GM19099 (cell line): ENCODE data around the gene EMP1.

ENCODE experiments used
- POLR2A ChIP-seq: IDR thresholded peaks from 3 replicates; pipeline ENCODE4 v1.6.1; 2011; ENCODE audit warnings: low read depth; ENCODE audit not compliant: insufficient read length; ENCODE audit errors: extremely low read depth

Gene EMP1

DNA sequence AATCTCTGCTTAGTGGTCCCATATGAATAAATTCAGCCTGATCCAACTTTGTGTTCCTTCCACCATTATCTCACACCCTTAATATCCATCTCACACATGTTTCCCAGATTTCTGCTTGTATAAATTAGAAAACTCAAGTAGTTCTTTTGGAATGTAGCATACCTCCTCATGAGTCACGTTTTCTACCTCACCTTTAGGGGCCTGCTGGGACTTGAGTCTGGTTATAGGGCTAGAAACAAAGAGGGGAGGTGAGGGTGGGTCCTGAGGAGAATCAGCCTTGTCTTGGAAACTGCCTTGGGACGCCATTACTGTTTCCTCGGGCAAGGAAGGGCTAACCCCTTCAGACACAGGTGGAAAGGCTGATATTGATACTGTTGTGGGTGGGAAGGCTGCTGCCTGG, 51.1 kb downstream of the EMP1 start:
- no peak for TF ChIP-seq POLR2A

DNA sequence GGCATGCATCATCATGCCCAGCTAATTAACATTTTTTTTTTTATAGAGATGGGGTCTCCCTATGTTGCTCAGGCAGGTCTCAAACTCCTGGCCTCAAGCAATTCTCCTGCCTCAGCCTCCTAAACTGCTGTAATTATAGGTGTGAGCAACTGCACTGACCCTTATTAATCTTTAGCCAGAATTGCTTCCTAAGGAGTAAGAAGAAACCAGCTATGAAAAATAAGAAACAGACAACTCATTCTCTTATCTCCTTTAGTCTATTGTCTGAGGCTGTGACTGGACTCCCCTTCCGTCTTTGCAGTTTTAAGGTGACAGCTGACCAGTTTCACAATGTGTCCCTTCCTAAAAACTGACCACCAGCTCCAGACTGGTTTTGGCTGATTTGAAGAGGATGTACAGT, 52.4 kb downstream of the EMP1 start:
- no peak for TF ChIP-seq POLR2A

DNA sequence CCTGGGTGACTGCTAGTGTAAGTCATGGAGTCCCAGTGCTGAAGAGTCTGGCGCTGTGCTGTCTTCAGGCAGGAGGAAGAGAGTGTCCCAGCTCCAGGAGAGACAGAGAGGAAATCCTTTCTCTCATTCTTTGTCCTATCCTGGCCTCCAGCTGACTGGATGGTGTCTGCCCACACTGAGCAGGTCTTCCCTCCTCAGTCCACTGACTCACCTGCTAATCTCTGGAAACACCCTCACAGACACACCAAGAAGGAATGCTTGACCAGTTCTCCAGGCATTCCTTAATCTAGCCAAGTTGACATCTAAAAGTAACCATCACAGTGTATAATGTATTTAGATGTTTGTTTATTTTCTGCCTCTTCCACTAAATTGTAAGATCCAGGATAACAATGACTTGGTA, 53.9 kb downstream of the EMP1 start:
- no peak for TF ChIP-seq POLR2A

DNA sequence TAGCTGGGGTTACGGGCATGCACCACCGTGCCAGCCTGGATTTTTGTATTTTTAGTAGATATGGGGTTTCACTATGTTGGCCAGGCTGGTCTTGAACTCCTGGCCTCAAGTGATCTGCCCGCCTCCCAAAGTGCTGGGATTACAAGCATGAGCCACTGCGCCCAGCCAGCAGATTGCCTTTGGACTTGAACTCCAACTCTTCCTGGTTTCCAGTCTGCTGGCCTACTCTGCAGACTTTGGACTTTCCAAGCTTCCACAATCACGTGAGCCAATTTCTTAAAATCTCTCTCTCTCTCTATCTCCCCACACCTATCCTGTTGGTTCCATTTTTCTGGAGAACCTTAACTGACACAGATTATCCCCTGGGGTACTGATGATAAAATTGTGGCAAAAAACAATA, 55.0 kb downstream of the EMP1 start:
- no peak for TF ChIP-seq POLR2A

DNA sequence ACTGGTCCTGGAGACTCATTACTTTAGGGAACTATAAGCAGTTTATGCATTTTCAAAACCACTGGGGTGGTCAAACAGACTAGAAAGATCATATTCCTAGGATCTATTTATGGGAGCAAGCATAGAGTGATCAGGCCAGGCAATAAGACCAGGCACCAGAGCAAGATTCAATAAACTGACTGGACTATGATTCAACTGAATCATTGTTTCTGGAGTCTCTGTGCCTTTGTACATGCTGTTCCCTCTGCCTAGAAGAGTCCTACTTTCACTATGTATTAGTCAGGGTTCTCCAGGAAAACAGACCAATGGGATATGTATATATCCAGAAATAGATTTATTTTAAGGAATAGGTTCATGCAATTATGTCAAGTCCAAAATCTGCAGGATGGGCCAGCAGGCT, 55.5 kb downstream of the EMP1 start:
- TF ChIP-seq POLR2A: no peak

DNA sequence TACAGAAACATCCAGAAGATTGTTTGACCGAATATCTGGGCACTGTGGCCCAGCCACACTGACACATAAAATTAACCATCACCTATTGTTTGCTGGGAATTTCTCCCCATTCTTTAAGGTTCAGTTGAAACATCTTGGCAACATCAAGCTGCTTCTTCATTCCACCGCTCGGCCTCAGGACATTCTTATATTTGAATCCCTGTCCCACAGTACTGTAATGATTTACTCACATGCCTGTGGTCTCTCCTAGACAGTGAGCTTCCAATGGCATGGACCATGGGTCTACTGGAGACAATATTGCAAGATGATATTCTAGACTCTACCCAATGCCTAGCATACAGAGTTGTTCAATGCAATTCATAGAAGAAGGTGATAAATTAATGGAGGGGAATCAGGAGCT, 56.1 kb downstream of the EMP1 start:
- TF ChIP-seq POLR2A: no peak

DNA sequence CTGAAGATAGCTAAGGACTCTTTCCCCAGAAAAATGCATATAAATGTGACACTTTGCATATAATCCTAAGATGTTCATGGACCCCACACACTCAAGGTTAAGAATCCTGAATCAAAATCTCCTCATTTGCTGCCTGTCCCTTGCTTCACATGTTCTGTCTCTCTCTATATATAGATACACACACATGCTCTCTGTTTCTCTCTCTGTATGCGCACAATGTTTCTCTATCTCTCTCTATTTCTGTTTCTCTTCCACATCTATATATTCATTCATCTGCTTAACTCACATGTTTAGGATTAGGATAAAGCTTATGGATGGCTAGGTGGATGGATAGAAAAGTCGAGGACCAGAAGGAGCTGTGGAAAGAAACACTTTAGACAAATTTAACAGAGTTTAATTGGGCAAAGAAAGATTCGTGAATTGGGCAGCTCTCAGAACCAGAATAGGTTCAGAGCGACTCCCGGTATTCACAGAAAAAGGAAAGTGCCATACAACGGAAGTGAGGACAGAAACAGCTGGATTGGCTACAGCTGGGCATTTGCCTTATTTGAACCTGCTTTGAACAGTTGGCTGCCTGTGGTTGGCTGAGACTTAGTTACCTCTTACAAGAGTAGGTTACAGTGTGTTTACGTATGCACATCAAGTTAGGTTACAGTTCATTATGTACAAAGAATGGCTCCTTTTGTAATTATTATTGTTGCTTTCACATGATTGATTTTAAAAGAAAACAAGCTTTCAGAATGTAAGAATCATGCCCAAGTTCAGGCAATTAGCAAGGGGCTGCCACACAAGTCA, 57.6 kb downstream of the EMP1 start:
- TF ChIP-seq POLR2A: no peak

DNA sequence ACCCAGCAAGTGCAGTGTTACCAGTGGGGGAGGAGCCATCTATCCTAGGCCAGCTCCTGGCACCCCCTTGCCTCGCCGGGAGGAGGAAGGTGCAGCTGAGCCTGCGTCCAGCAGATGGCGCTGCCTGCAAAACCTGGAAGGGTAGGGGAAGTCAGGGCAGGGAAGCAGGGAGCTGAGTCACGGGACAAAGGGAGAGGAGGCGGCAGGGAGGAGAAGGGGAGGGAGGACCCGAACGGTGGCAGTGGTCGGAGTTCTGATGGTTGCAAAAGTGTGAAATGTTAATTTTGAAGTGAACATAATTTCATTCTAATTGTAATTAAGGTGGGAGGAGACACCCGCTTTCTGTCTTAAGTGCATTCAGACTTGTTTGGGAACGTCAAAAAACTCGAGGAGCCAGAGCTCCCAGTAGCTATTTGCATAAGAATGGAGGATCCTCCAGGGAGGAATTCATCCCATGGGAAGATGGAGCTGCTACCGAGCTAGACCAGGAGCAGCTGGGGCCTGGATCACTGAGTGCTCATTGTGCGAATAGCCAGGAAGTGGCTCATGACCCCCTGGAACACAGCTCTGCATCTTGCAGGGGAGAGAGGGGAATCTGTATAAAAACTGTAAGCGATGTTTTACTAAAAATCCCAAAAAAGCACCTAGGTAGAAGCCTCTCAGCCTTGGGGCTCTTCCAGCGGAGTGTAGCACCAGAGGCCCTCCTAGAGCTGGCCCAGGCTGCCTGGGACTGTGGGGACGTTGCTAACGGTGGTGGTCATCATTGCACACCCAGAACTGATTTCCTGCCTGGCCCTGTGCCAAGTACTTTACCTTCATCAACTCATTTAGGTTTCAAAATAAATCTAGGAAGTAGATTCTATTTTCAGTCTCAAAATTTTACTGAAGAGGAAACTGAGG, 59.5 kb downstream of the EMP1 start:
- no peak for TF ChIP-seq POLR2A

DNA sequence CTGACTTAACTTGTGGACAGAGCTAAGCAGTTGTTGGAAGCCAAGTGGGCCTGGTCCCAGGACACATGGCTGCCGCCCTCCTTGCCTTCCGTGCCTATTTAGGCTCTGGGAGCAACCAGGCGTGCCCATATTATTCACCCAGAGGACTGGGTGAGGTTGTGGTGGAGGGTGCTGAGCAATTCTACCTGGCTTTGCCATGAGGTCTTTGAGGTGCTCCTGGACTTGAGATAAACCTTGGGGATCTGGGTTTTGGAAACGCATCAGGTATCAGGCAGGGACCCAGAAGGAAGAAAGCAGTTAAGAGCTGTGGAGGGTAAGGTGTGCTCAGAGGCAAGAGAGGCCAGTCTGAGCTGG, 60.1 kb downstream of the EMP1 start:
- TF ChIP-seq POLR2A: no peak

DNA sequence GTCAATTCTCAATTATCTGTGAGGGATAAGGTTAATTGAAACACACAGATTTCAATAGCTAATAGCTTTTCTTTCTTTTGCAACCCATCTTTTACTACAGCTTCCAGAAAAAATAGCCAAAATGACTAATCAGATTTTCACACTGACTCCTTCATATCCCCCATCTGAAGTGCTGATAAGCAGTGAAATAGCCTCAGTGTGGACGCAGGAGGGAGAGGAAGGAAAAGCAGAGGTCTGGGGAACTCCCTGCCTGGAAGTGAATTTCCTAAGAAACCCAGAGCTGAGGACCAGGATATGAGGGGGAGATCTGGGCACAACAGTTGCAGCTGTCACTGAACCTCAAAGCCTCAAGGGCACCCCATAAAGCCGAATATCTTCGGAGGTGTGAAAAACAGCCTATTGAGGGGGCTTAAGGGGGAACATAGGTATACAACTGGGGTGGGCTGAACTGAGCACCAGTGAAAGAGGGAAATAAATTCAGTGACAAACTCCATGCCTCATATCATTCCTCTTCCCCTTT, 60.9 kb downstream of the EMP1 start:
- no peak for TF ChIP-seq POLR2A

DNA sequence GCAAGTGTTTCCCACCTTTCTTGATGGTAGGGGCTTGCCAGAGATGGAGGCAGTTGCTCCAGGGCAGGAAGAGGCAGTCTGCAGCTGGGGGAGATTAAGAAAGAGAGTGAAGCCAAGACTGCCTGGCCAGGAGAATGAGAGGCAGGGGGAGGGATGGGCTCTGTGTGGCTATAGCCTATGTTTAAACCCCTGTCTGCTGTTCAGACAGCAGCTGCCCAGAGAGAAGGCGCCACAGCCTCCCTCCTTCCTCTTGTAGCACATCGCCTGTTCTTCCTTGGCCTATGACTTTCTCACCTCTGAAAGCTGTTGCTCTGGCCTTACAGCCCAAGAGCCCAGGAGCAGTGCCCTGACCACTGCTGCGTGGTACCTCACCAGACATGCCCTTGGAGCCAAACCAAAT, 61.7 kb downstream of the EMP1 start:
- TF ChIP-seq POLR2A: no peak

DNA sequence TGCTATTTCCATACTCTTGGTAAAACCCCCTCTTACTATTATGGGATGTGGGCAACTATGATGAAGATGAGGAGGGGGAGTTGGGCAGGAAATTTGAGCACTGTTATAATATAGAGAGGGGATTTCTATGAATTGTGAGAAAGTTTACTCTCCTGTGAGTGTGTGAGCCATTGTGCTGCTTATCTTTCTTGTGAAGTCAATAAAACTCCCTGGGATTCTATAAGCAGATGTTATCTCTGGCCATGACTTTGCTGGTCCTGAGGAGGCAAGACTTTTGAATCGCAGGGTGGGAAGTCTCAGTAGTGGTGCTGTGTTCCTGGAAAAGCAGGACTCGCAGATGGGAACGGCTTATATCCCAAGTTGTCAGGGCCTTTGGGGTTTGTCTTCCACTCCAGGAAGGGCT, 62.2 kb downstream of the EMP1 start:
- no peak for TF ChIP-seq POLR2A

DNA sequence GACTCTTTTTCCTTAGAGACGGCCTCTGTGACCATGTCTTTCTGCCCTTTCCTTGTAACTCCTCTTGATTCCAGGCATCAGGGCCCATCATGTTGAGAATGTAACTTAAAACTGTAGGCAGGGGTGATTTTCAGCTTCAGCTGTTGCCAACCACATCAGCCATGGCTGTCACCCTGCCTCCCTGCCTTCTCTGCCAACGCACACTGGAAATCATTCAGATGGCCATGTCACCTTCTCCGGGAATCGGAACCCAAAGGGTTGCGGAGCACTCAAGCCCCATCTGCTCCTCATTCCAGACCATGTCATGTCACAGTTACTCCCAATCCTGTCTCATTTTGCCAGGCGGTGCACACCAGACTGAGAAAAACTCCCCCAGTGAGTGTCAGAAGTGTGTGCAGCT, 72.1 kb downstream of the EMP1 start:
- TF ChIP-seq POLR2A: no peak
